Ovary (tissue), 3 donors: ENCODE measurements around the gene MAD1L1.

Experiments used
- CTCF ChIP-seq, 3 donors: fragments of 450-650 bp in 2 of 3; fragments of 200-600 bp in 1 of 3; IDR thresholded peaks; one replicate each; pipeline versions ENCODE4 v1.5.1 to v1.8.0; 2016 to 2022; ENCODE audit warnings: antibody characterized with exemption in 3 of 3, mild to moderate bottlenecking in 1 of 3
- EP300 ChIP-seq: sonication (generic); formaldehyde crosslinking; IDR thresholded peaks from one replicate; pipeline ENCODE4 v1.6.1; 2017; ENCODE audit warnings: antibody characterized with exemption
- POLR2A ChIP-seq: fragments of 450-650 bp; IDR thresholded peaks from one replicate; pipeline ENCODE4 v1.6.1; 2017; ENCODE audit warnings: antibody characterized with exemption, mild to moderate bottlenecking, moderate library complexity
- donor health status: DM: no; HTN: no; CAD: no.

- TF ChIP-seq CTCF (IDR thresholded peaks at IDR 0.05) (no peak), EP300 (no peak), POLR2A (no peak)
Measured at GRCh38 chr7:1973321-1974251, 259.2 kb downstream of the MAD1L1 start.
